HCT116 (cell line): Measurements from ENCODE around the gene ZBTB6. TPM values are rescaled to one million over a fixed set of nuclear protein-coding genes. Genes with fewer than 3 reads are reported as not detected.
A peak's percentile ranks its signal among the peaks of the same experiment; 100 is the strongest.

ENCODE experiments used
- ATAC-seq: fragments of 200-7000 bp; cut with Tn5 transposase; 2 replicates; pipeline ENCODE4 v1.9.1; 2020; ENCODE audit warnings: mild to moderate bottlenecking, moderate library complexity
- BruUV-seq: library from RNA; stranded (reverse); fragments of 400-500 nt; replicated peaks from 2 replicates; lab custom pipeline; 2021; lab: Mats Ljungman, UMichigan
- CTCF ChIA-PET: fragments of 300-600 bp; sonication (Branson Sonifier 250); formaldehyde crosslinking; loops from one replicate; lab custom pipeline; 2021; ENCODE audit warnings: antibody characterized with exemption; lab: Charles Lee
- POLR2A ChIA-PET: fragments of 300-600, 350-600 bp; sonication (Branson Sonifier 250); formaldehyde crosslinking; loops from one replicate; lab custom pipeline; 2021; ENCODE audit warnings: antibody characterized with exemption; lab: Charles Lee
- RAD21 ChIA-PET, 2 experiments: fragments of 300-600 bp; sonication (Branson Sonifier 250); formaldehyde crosslinking; loops; one replicate each; lab custom pipeline; 2023; ENCODE audit warnings: low total read pairs in 2 of 2; ENCODE audit not compliant: uncharacterized antibody in 2 of 2, unreplicated experiment in 2 of 2, low non-redundant PET in 1 of 2; lab: Charles Lee
- DNase-seq: peaks from one replicate; pipeline ENCODE4 v3.0.0-alpha.2; 2010; ENCODE audit warnings: low read depth, low spot score
- H2AFZ ChIP-seq: fragments of 200-600 bp; shearing (Covaris generic), sonication (generic); 2 replicates; pipeline ENCODE4 v1.6.1; 2017; ENCODE audit warnings: low read depth, mixed run types, mixed read lengths, antibody characterized with exemption, low read length; ENCODE audit not compliant: poor library complexity, severe bottlenecking
- H3K27ac ChIP-seq: 2 replicates; pipeline ENCODE4 v1.5.1; 2012; ENCODE audit warnings: low read depth, low read length
- H3K27me3 ChIP-seq: fragments of 200-600 bp; sonication (generic); 2 replicates; pipeline ENCODE4 v1.6.1; 2016; ENCODE audit warnings: mixed run types, low read length, mixed read lengths; ENCODE audit not compliant: insufficient read depth
- H3K36me3 ChIP-seq, 2 experiments: fragments of 200-500 bp in 1 of 2; fragments of 200-600 bp in 1 of 2; sonication (Bioruptor generic) in 1 of 2; sonication (generic) in 1 of 2; 2 replicates each; pipeline versions ENCODE4 v1.5.1 to v1.6.1; 2014 to 2016; ENCODE audit warnings: low read length in 2 of 2, inconsistent platforms in 1 of 2, mixed read lengths in 1 of 2, mixed run types in 1 of 2; ENCODE audit not compliant: insufficient read depth in 2 of 2, control insufficient read depth in 1 of 2
- H3K4me1 ChIP-seq, 2 experiments: fragments of 200-600 bp in 1 of 2; sonication (generic) in 1 of 2; 2 replicates each; pipeline versions ENCODE4 v1.5.1 to v1.6.1; 2012 to 2017; ENCODE audit warnings: low read length in 2 of 2, inconsistent platforms in 1 of 2, mild to moderate bottlenecking in 1 of 2, mixed read lengths in 1 of 2, mixed run types in 1 of 2, moderate library complexity in 1 of 2; ENCODE audit not compliant: insufficient read depth in 2 of 2, control insufficient read depth in 1 of 2
- H3K4me2 ChIP-seq: fragments of 200-600 bp; sonication (generic); 2 replicates; pipeline ENCODE4 v1.6.1; 2017; ENCODE audit warnings: mixed run types, low read length, mixed read lengths
- H3K4me3 ChIP-seq, 2 experiments: fragments of 200-600 bp in 1 of 2; sonication (generic) in 1 of 2; replicated peaks in 1 of 2; 2 replicates each; pipeline ENCODE4 v1.5.1; 2011 to 2016; ENCODE audit warnings: low read length in 2 of 2, control low read depth in 1 of 2, low read depth in 1 of 2, mild to moderate bottlenecking in 1 of 2, mixed read lengths in 1 of 2, mixed run types in 1 of 2
- H3K79me2 ChIP-seq: fragments of 200-600 bp; sonication (generic); 2 replicates; pipeline ENCODE4 v1.6.1; 2017; ENCODE audit warnings: mild to moderate bottlenecking, mixed run types, low read length, moderate library complexity, mixed read lengths; ENCODE audit not compliant: insufficient read depth
- H3K9ac ChIP-seq: fragments of 200-600 bp; sonication (generic); 2 replicates; pipeline ENCODE4 v1.6.1; 2016; ENCODE audit warnings: low read length, mixed read lengths
- H3K9me2 ChIP-seq: fragments of 200-600 bp; sonication (generic), shearing (Covaris generic); 2 replicates; pipeline ENCODE4 v1.6.1; 2017; ENCODE audit warnings: mixed run types, mild to moderate bottlenecking, moderate library complexity; ENCODE audit not compliant: insufficient read depth
- H3K9me3 ChIP-seq, 2 experiments: fragments of 200-500 bp in 1 of 2; fragments of 200-600 bp in 1 of 2; sonication (Bioruptor generic) in 1 of 2; sonication (generic) in 1 of 2; 2 replicates each; pipeline ENCODE4 v1.6.1; 2014 to 2017; ENCODE audit warnings: low read length in 2 of 2, mixed read lengths in 2 of 2, inconsistent platforms in 1 of 2, low read depth in 1 of 2, mild to moderate bottlenecking in 1 of 2, mixed run types in 1 of 2, moderate library complexity in 1 of 2; ENCODE audit not compliant: control insufficient read depth in 1 of 2, insufficient read depth in 1 of 2
- H4K20me1 ChIP-seq: fragments of 200-600 bp; sonication (generic), shearing (Covaris generic); 2 replicates; pipeline ENCODE4 v1.6.1; 2017; ENCODE audit warnings: mixed run types, mild to moderate bottlenecking, moderate library complexity; ENCODE audit not compliant: insufficient read depth
- EGR1 ChIP-seq: IDR thresholded peaks from 2 replicates; pipeline ENCODE4 v1.6.1; 2012; ENCODE audit warnings: low read depth
- ELF1 ChIP-seq: IDR thresholded peaks from 2 replicates; pipeline ENCODE4 v1.6.1; 2012; ENCODE audit warnings: low read depth, borderline replicate concordance
- EZH2phosphoT487 ChIP-seq: fragments of 200-600 bp; IDR thresholded peaks from 2 replicates; pipeline ENCODE4 v1.6.1; 2018; ENCODE audit warnings: antibody characterized with exemption, borderline replicate concordance
- JUND ChIP-seq: IDR thresholded peaks from 2 replicates; pipeline ENCODE4 v1.6.1; 2012
- POLR2AphosphoS5 ChIP-seq: IDR thresholded peaks from 2 replicates; pipeline ENCODE4 v1.6.1; 2011; ENCODE audit warnings: mild to moderate bottlenecking, low read depth, low read length, moderate library complexity
- RAD21 ChIP-seq: IDR thresholded peaks from 2 replicates; pipeline ENCODE4 v1.6.1; 2012; ENCODE audit warnings: low read depth, mild to moderate bottlenecking
- SP1 ChIP-seq: IDR thresholded peaks from 2 replicates; pipeline ENCODE4 v1.6.1; 2012; ENCODE audit warnings: low read depth
- SRF ChIP-seq: IDR thresholded peaks from 2 replicates; pipeline ENCODE4 v1.6.1; 2012; ENCODE audit warnings: low read depth
- TCF7L2 ChIP-seq: IDR thresholded peaks from 2 replicates; pipeline ENCODE4 v1.7.0; 2011; ENCODE audit warnings: borderline replicate concordance, inconsistent platforms; ENCODE audit not compliant: insufficient read depth, insufficient read length; ENCODE audit errors: extremely low read depth
- YY1 ChIP-seq: IDR thresholded peaks from 2 replicates; pipeline ENCODE4 v1.6.1; 2011; ENCODE audit warnings: low read length, low read depth, moderate library complexity, mild to moderate bottlenecking; ENCODE audit not compliant: insufficient replicate concordance; ENCODE audit errors: extremely low read depth
- ZFX ChIP-seq: fragments of 450-650 bp; IDR thresholded peaks from 2 replicates; pipeline ENCODE4 v1.6.1; 2017
- ZNF274 ChIP-seq: fragments of 200-500 bp; sonication (Bioruptor generic); IDR thresholded peaks from 2 replicates; pipeline ENCODE4 v1.6.1; 2014; ENCODE audit warnings: mild to moderate bottlenecking, low read depth, low read length, inconsistent platforms
- intact Hi-C: fragments of 100-400 bp; cut with micrococcal nuclease; formaldehyde crosslinking; loops from 2 replicates; pipeline ENCODE4 v1.10.0; 2022
- total RNA-seq: library from RNA; stranded (reverse); gene quantifications from one replicate; pipeline ENCODE4 v1.2.1, GENCODE V29; 2021; ENCODE audit not compliant: unreplicated experiment
- TF ChIP-seq, protein P1 (sequence below): IDR thresholded peaks from 2 replicates; pipeline ENCODE4 v1.6.1; 2012; ENCODE audit warnings: low read depth
- TF ChIP-seq, protein P2 (sequence below): IDR thresholded peaks from 2 replicates; pipeline ENCODE4 v1.6.1; 2012
- TF ChIP-seq, protein P3 (sequence below), 3 experiments: fragments of 200-600 bp in 1 of 3; sonication (generic) in 1 of 3; IDR thresholded peaks in 2 of 3; conservative IDR thresholded peaks in 1 of 3; 2 replicates each; pipeline ENCODE4 v1.5.1; 2012 to 2017; ENCODE audit warnings: low read depth in 2 of 3, low read length in 2 of 3, antibody characterized with exemption in 1 of 3, borderline replicate concordance in 1 of 3, control low read depth in 1 of 3, mild to moderate bottlenecking in 1 of 3, mixed read lengths in 1 of 3, mixed run types in 1 of 3, moderate library complexity in 1 of 3; ENCODE audit not compliant: insufficient read depth in 1 of 3
- TF ChIP-seq, protein P4 (sequence below): IDR thresholded peaks from 2 replicates; pipeline ENCODE4 v1.6.1; 2011; ENCODE audit warnings: mild to moderate bottlenecking, low read length, moderate library complexity; ENCODE audit not compliant: insufficient replicate concordance; ENCODE audit errors: extremely low read depth

ZBTB6 gene
- total RNA-seq, 1 experiment from 2014 or later = 12.3 TPM

DNA sequence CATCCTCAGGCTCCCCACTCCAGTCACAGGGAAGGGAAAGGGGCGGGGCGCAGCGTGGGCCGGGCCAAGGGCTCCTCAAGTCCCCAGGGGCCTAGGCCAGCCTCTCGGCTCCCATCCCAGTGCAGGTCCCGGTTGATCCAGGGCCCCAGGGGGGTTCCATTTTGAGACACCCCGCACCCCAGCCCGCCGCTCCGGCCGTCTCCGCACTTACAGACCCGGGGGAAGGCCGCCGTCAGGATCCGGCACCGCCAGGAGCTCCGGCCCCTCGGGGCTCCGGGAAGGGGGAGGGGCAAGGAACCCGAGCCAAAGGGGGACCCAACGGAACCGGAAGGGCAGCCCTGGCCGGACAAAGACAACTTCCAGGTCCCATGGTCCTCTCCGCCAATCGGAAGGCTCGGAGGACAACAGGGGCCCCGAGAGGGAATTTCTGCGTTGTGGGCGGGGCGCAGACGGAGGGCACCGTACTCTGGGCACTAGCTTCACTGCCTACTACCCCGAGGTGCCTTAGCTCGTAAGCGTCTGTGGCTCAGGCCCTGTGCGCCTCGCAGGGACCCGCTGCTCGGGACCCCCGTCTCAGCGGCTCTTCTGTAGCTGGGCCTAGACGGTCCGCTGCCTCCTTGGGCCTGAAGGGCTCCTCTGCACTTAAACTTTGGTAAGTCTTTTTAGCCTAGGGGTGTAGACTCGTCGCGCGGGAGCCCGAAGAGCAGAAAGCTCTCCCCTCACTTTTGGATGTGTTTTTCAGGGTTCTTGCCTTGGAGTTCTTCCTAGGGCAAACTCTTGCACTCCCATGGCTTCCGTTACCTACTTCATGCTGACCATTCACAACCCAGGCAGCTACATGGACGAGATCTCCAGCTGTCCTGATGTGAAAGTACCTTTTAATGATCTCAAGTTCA is 18.4 kb upstream of the ZBTB6 start, which contains the start of gene ZBTB26:
Gene ZBTB26, minus strand, starts transcription at position 287 of the 896 bp plus-strand sequence. CDS start 11,578 bp downstream, outside the sequence.
- peak within 1 kb of the TSS; percentile 96 to 98 for H3K4me3 ChIP-seq
- H3K4me1 ChIP-seq = peaks cover 2 to 16% of the 10 kb centered on the region in 2 experiments; a peak in 3 of 4 replicates
- peak within 1 kb of the TSS; percentile 89 for H3K9ac ChIP-seq
- CTCF ChIA-PET = interaction anchor here (1.2 to 1.5 kb wide), 2 partner anchors 9 to 60 kb away, joined by 3 to 5 read pairs; partner anchors contain the start of gene RABGAP1
- ATAC-seq = peak; percentile 96
- intact Hi-C loops = loop anchor here (1.0 kb wide), 1 partner anchor 18 kb away; the partner anchor contains the start of gene ZBTB6
- H3K9me2 ChIP-seq = 0 out of 2 replicates have a peak, but pooled peaks cover 3% of the 10 kb centered on the region
- no peaks in the 10 kb centered on the region for H3K9me3 ChIP-seq
- BruUV-seq = no TSS peak
- RAD21 ChIA-PET = interaction anchor here (1.0 to 1.1 kb wide), 2 partner anchors 9 to 18 kb away, joined by 3 to 4 read pairs; partner anchors contain the start of genes RABGAP1 (in 1 of the 2) and ZBTB6 (in 1 of the 2)
- peaks cover 91% of the 10 kb centered on the region for H3K79me2 ChIP-seq
- H4K20me1 ChIP-seq = 0 out of 2 replicates have a peak, but pooled peaks cover 5% of the 10 kb centered on the region
- POLR2A ChIA-PET = interaction anchor here (0.6 to 2.1 kb wide), 7 partner anchors 9 to 1482 kb away, joined by 3 to 25 read pairs (median 5); partner anchors contain the start of genes RABGAP1, RC3H2 and ZBTB6
- H2AFZ ChIP-seq = no peak within 1 kb of the TSS
- H3K4me2 ChIP-seq = peak within 1 kb of the TSS; percentile 85
- DNase-seq = peak; percentile 90
- H3K27ac ChIP-seq = peak within 1 kb of the TSS; percentile 74
- H3K36me3 ChIP-seq = no peaks in the 10 kb centered on the region
- no peaks in the 10 kb centered on the region for H3K27me3 ChIP-seq
- TF ChIP-seq POLR2AphosphoS5 (peak; percentile 94), RAD21 (no peak), SP1 (peak; percentile 95), TCF7L2 (peak; percentile 75), ZFX (peak; percentile 94), EZH2phosphoT487 (no peak), YY1 (peak; percentile 64), ELF1 (peak; percentile 55; the same call in 1 of the 2 replicates), JUND (no peak), EGR1 (peak; percentile 44; the same call in 1 of the 2 replicates), SRF (peak; percentile 72; the same call in 1 of the 2 replicates), ZNF274 (no peak)
- TF ChIP-seq, protein P1, sequence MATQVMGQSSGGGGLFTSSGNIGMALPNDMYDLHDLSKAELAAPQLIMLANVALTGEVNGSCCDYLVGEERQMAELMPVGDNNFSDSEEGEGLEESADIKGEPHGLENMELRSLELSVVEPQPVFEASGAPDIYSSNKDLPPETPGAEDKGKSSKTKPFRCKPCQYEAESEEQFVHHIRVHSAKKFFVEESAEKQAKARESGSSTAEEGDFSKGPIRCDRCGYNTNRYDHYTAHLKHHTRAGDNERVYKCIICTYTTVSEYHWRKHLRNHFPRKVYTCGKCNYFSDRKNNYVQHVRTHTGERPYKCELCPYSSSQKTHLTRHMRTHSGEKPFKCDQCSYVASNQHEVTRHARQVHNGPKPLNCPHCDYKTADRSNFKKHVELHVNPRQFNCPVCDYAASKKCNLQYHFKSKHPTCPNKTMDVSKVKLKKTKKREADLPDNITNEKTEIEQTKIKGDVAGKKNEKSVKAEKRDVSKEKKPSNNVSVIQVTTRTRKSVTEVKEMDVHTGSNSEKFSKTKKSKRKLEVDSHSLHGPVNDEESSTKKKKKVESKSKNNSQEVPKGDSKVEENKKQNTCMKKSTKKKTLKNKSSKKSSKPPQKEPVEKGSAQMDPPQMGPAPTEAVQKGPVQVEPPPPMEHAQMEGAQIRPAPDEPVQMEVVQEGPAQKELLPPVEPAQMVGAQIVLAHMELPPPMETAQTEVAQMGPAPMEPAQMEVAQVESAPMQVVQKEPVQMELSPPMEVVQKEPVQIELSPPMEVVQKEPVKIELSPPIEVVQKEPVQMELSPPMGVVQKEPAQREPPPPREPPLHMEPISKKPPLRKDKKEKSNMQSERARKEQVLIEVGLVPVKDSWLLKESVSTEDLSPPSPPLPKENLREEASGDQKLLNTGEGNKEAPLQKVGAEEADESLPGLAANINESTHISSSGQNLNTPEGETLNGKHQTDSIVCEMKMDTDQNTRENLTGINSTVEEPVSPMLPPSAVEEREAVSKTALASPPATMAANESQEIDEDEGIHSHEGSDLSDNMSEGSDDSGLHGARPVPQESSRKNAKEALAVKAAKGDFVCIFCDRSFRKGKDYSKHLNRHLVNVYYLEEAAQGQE = no peak
- TF ChIP-seq, protein P2, sequence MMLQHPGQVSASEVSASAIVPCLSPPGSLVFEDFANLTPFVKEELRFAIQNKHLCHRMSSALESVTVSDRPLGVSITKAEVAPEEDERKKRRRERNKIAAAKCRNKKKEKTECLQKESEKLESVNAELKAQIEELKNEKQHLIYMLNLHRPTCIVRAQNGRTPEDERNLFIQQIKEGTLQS = no peak
- TF ChIP-seq, protein P3, sequence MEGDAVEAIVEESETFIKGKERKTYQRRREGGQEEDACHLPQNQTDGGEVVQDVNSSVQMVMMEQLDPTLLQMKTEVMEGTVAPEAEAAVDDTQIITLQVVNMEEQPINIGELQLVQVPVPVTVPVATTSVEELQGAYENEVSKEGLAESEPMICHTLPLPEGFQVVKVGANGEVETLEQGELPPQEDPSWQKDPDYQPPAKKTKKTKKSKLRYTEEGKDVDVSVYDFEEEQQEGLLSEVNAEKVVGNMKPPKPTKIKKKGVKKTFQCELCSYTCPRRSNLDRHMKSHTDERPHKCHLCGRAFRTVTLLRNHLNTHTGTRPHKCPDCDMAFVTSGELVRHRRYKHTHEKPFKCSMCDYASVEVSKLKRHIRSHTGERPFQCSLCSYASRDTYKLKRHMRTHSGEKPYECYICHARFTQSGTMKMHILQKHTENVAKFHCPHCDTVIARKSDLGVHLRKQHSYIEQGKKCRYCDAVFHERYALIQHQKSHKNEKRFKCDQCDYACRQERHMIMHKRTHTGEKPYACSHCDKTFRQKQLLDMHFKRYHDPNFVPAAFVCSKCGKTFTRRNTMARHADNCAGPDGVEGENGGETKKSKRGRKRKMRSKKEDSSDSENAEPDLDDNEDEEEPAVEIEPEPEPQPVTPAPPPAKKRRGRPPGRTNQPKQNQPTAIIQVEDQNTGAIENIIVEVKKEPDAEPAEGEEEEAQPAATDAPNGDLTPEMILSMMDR (IDR thresholded peaks at IDR 0.05 in 2 of 3, conservative IDR thresholded peaks at IDR 0.05 in 1 of 3; ENCODE audit: borderline replicate concordance in 1 of 3, insufficient read depth in 1 of 3, low read depth in 2 of 3, low read length in 2 of 3) = no peak
- TF ChIP-seq, protein P4, sequence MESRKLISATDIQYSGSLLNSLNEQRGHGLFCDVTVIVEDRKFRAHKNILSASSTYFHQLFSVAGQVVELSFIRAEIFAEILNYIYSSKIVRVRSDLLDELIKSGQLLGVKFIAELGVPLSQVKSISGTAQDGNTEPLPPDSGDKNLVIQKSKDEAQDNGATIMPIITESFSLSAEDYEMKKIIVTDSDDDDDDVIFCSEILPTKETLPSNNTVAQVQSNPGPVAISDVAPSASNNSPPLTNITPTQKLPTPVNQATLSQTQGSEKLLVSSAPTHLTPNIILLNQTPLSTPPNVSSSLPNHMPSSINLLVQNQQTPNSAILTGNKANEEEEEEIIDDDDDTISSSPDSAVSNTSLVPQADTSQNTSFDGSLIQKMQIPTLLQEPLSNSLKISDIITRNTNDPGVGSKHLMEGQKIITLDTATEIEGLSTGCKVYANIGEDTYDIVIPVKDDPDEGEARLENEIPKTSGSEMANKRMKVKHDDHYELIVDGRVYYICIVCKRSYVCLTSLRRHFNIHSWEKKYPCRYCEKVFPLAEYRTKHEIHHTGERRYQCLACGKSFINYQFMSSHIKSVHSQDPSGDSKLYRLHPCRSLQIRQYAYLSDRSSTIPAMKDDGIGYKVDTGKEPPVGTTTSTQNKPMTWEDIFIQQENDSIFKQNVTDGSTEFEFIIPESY = no peak
